Neural cell (in vitro differentiated cells): ENCODE results near the gene SKIL. TPM values are rescaled to one million over a fixed set of nuclear protein-coding genes. Genes with fewer than 3 reads are reported as not detected.

Source experiments
- H2AFZ ChIP-seq: fragments of 200-600, 300-800 bp; sonication (generic), shearing (Covaris generic); 2 replicates; pipeline ENCODE4 v1.6.0; 2014; ENCODE audit warnings: low read depth, mild to moderate bottlenecking, antibody characterized with exemption, low read length, moderate library complexity
- H3F3A ChIP-seq: fragments of 200-600 bp; shearing (Covaris generic); 2 replicates; pipeline ENCODE4 v1.6.1; 2016; ENCODE audit warnings: mild to moderate bottlenecking, moderate library complexity, mixed read lengths, antibody characterized with exemption, low read length; ENCODE audit not compliant: insufficient read depth, poor library complexity, severe bottlenecking
- H3K27ac ChIP-seq: fragments of 200-600, 300-800 bp; sonication (generic), shearing (Covaris generic); 2 replicates; pipeline ENCODE4 v1.5.1; 2014; ENCODE audit warnings: mild to moderate bottlenecking, low read length, moderate library complexity
- H3K27me3 ChIP-seq: fragments of 300-800, 200-600 bp; sonication (generic), shearing (Covaris generic); 2 replicates; pipeline ENCODE4 v1.6.0; 2014; ENCODE audit warnings: mild to moderate bottlenecking, low read depth, low read length, moderate library complexity; ENCODE audit not compliant: insufficient read depth
- H3K36me3 ChIP-seq: fragments of 300-800, 200-600 bp; sonication (generic), shearing (Covaris generic); 2 replicates; pipeline ENCODE4 v1.5.1; 2014; ENCODE audit warnings: mild to moderate bottlenecking, antibody characterized with exemption, low read length, moderate library complexity; ENCODE audit not compliant: insufficient read depth
- H3K4me2 ChIP-seq: fragments of 300-800, 200-600 bp; sonication (generic), shearing (Covaris generic); 2 replicates; pipeline ENCODE4 v1.6.0; 2014; ENCODE audit warnings: mild to moderate bottlenecking, low read length
- H3K4me3 ChIP-seq: fragments of 300-800, 200-600 bp; sonication (generic), shearing (Covaris generic); 2 replicates; pipeline ENCODE4 v1.5.1; 2014; ENCODE audit warnings: mild to moderate bottlenecking, low read length, moderate library complexity
- H3K79me2 ChIP-seq: fragments of 200-600 bp; shearing (Covaris generic); replicated peaks from 2 replicates; pipeline ENCODE4 v1.6.0; 2014; ENCODE audit warnings: mild to moderate bottlenecking, low read length, moderate library complexity; ENCODE audit not compliant: insufficient read depth
- H3K9ac ChIP-seq: fragments of 300-800, 200-600 bp; sonication (generic), shearing (Covaris generic); 2 replicates; pipeline ENCODE4 v1.6.1; 2016; ENCODE audit warnings: mild to moderate bottlenecking, low read length, mixed read lengths
- H3K9me2 ChIP-seq: fragments of 200-600 bp; shearing (Covaris generic); 2 replicates; pipeline ENCODE4 v1.6.1; 2016; ENCODE audit warnings: mild to moderate bottlenecking, low read length, mixed read lengths; ENCODE audit not compliant: insufficient read depth
- H3K9me3 ChIP-seq: fragments of 200-600, 300-800 bp; sonication (generic), shearing (Covaris generic); 2 replicates; pipeline ENCODE4 v1.6.1; 2016; ENCODE audit warnings: mild to moderate bottlenecking, mixed run types, low read length, moderate library complexity, mixed read lengths
- H4K20me1 ChIP-seq: fragments of 200-600 bp; shearing (Covaris generic); 2 replicates; pipeline ENCODE4 v1.6.1; 2016; ENCODE audit warnings: mild to moderate bottlenecking, mixed run types; ENCODE audit not compliant: insufficient read depth
- CTCF ChIP-seq: fragments of 450-650 bp; IDR thresholded peaks from 2 replicates; pipeline ENCODE4 v1.5.1; 2014; ENCODE audit warnings: antibody characterized with exemption, mild to moderate bottlenecking, moderate library complexity; ENCODE audit not compliant: poor library complexity, severe bottlenecking
- EP300 ChIP-seq: fragments of 450-650 bp; conservative IDR thresholded peaks from 2 replicates; pipeline ENCODE4 v1.6.1; 2014; ENCODE audit warnings: antibody characterized with exemption, mild to moderate bottlenecking, moderate library complexity; ENCODE audit not compliant: poor library complexity, severe bottlenecking
- EZH2 ChIP-seq: fragments of 200-600, 300-800 bp; shearing (Covaris generic), sonication (generic); IDR thresholded peaks from 2 replicates; pipeline ENCODE4 v1.6.1; 2014; ENCODE audit warnings: antibody characterized with exemption, low read length, borderline replicate concordance, mild to moderate bottlenecking; ENCODE audit not compliant: insufficient read depth, poor library complexity, severe bottlenecking
- MXI1 ChIP-seq: fragments of 450-650 bp; conservative IDR thresholded peaks from 2 replicates; pipeline ENCODE4 v1.6.1; 2014; ENCODE audit warnings: antibody characterized with exemption, mild to moderate bottlenecking; ENCODE audit not compliant: poor library complexity, severe bottlenecking
- POLR2AphosphoS5 ChIP-seq: IDR thresholded peaks from 2 replicates; pipeline ENCODE4 v1.6.1; 2012
- RAD21 ChIP-seq: fragments of 450-650 bp; conservative IDR thresholded peaks from 2 replicates; pipeline ENCODE4 v1.6.1; 2014; ENCODE audit warnings: antibody characterized with exemption, mild to moderate bottlenecking, moderate library complexity
- REST ChIP-seq: IDR thresholded peaks from 2 replicates; pipeline ENCODE4 v1.6.1; 2012; ENCODE audit warnings: borderline replicate concordance
- SMC3 ChIP-seq: fragments of 450-650 bp; conservative IDR thresholded peaks from 2 replicates; pipeline ENCODE4 v1.6.1; 2014; ENCODE audit warnings: antibody characterized with exemption, mild to moderate bottlenecking, moderate library complexity; ENCODE audit not compliant: poor library complexity
- TAF1 ChIP-seq: IDR thresholded peaks from 2 replicates; pipeline ENCODE4 v1.6.1; 2012; ENCODE audit warnings: low read depth
- polyA plus RNA-seq: library from polyadenylated mRNA; depleted of rRNA; stranded (reverse); fragments of >200 nt; gene quantifications from 2 replicates; pipeline ENCODE4 v1.2.3, GENCODE V29; 2014

The SKIL gene
- polyA plus RNA-seq, 1 donor from 2014 or later: 36.9 TPM

- H3K27me3 ChIP-seq: no peaks in the 10 kb centered on the region
- TF ChIP-seq REST (no peak), EZH2 (no peak), SMC3 (no peak), RAD21 (no peak), POLR2AphosphoS5 (no peak), CTCF (no peak), TAF1 (no peak), EP300 (no peak), MXI1 (no peak)
- H3F3A ChIP-seq: no peaks in the 10 kb centered on the region
- no peaks in the 10 kb centered on the region for H3K9me2 ChIP-seq
- no peaks in the 10 kb centered on the region for H3K36me3 ChIP-seq
- H3K9me3 ChIP-seq: no peaks in the 10 kb centered on the region
- H3K4me2 ChIP-seq: no peak overlapping the region
- H3K4me3 ChIP-seq: no peak overlapping the region
- no peak overlapping the region for H3K9ac ChIP-seq
- no peak overlapping the region for H3K27ac ChIP-seq
- H4K20me1 ChIP-seq: no peaks in the 10 kb centered on the region
- H3K79me2 ChIP-seq: no peaks in the 10 kb centered on the region
- no peak overlapping the region for H2AFZ ChIP-seq
Measured at GRCh38 chr3:170344971-170345370, 12.5 kb upstream of the SKIL start.

GRCh38 chr3:170346481-170347392 lies 10.8 kb upstream of the SKIL start:
- Histone ChIP-seq H3K27ac (no peak overlapping the region), H3K9me3 (no peaks in the 10 kb centered on the region), H2AFZ (no peak overlapping the region), H3K36me3 (no peaks in the 10 kb centered on the region), H3K79me2 (no peaks in the 10 kb centered on the region), H3K9me2 (no peaks in the 10 kb centered on the region), H3K4me2 (no peak overlapping the region), H3K9ac (no peak overlapping the region), H3F3A (no peaks in the 10 kb centered on the region), H3K4me3 (no peak overlapping the region), H3K27me3 (no peaks in the 10 kb centered on the region), H4K20me1 (no peaks in the 10 kb centered on the region)
- TF ChIP-seq MXI1 (no peak), TAF1 (no peak), REST (no peak), CTCF (no peak), RAD21 (no peak)
